Gastrocnemius medialis (tissue), 4 donors: ENCODE data around the gene ING2.

Source experiments
- POLR2A ChIP-seq, 2 donors: fragments of 450-650 bp; IDR thresholded peaks; one replicate each; pipeline ENCODE4 v1.6.1; 2017; ENCODE audit warnings: antibody characterized with exemption in 2 of 2, mild to moderate bottlenecking in 2 of 2, moderate library complexity in 2 of 2
- TF ChIP-seq, protein P1 (sequence below), 5 experiments: fragments of 450-650 bp in 3 of 5; fragments of 200-600 bp in 2 of 5; sonication (generic) in 2 of 5; IDR thresholded peaks in 4 of 5; conservative IDR thresholded peaks in 1 of 5; 1 replicate in 4 of 5; 2 replicates in 1 of 5; pipeline ENCODE4 v1.5.1; 2016 to 2019; ENCODE audit warnings: antibody characterized with exemption in 5 of 5, mild to moderate bottlenecking in 3 of 5, moderate library complexity in 3 of 5

DNA sequence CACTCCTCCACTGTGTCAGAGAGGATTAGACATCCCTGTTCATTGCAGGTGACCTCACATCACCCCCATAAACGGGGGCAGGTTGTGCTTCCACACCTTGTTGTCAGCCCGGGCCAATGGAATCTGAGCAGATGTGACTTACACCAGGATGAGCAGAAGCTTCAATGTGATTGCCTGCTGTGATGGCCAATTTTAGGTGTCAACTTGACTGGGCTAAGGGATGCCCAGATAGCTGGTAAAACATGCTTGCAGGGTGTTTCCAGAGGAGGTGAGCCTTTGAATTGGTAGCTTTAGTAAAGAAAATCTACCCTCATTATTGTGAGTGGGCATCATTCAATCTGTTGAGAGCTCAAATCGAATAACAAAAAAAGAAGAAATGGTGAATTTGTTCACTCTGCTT is 52.1 kb downstream of the ING2 start:
- TF ChIP-seq, protein P1, sequence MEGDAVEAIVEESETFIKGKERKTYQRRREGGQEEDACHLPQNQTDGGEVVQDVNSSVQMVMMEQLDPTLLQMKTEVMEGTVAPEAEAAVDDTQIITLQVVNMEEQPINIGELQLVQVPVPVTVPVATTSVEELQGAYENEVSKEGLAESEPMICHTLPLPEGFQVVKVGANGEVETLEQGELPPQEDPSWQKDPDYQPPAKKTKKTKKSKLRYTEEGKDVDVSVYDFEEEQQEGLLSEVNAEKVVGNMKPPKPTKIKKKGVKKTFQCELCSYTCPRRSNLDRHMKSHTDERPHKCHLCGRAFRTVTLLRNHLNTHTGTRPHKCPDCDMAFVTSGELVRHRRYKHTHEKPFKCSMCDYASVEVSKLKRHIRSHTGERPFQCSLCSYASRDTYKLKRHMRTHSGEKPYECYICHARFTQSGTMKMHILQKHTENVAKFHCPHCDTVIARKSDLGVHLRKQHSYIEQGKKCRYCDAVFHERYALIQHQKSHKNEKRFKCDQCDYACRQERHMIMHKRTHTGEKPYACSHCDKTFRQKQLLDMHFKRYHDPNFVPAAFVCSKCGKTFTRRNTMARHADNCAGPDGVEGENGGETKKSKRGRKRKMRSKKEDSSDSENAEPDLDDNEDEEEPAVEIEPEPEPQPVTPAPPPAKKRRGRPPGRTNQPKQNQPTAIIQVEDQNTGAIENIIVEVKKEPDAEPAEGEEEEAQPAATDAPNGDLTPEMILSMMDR (IDR thresholded peaks at IDR 0.05 in 4 of 5, conservative IDR thresholded peaks at IDR 0.05 in 1 of 5), result no peak
- TF ChIP-seq POLR2A (IDR thresholded peaks at IDR 0.05), result no peak
